Type B pancreatic cell (in vitro differentiated cells): Measurements from ENCODE around the gene F5. TPM values are rescaled to one million over a fixed set of nuclear protein-coding genes. Genes with fewer than 3 reads are reported as not detected.

Experiments
- DNase-seq: peaks from one replicate; pipeline ENCODE4 v3.0.0; 2021; ENCODE audit warnings: mixed read lengths; ENCODE audit not compliant: unreplicated experiment; ENCODE audit errors: extremely low spot score
- H3K27ac Mint-ChIP-seq: 2 replicates; pipeline ENCODE4 v1.8.0; 2021; ENCODE audit warnings: mild to moderate bottlenecking, mixed read lengths
- H3K27me3 Mint-ChIP-seq: 2 replicates; pipeline ENCODE4 v1.8.0; 2021; ENCODE audit warnings: mixed read lengths
- H3K36me3 Mint-ChIP-seq: 2 replicates; pipeline ENCODE4 v1.8.0; 2021; ENCODE audit warnings: mixed read lengths
- H3K4me1 Mint-ChIP-seq: one replicate; pipeline ENCODE4 v1.8.0; 2021; ENCODE audit warnings: mixed read lengths; ENCODE audit not compliant: unreplicated experiment
- H3K4me3 Mint-ChIP-seq: 2 replicates; pipeline ENCODE4 v1.8.0; 2021; ENCODE audit warnings: mild to moderate bottlenecking, mixed read lengths
- H3K9me3 Mint-ChIP-seq: 2 replicates; pipeline ENCODE4 v1.8.0; 2021; ENCODE audit warnings: mixed read lengths
- total RNA-seq: library from RNA; stranded (reverse); gene quantifications from 2 replicates; pipeline ENCODE4 v1.2.1, GENCODE V29; 2021; ENCODE audit warnings: low replicate concordance
- TF ChIP-seq, protein P1 (sequence below): fragments of 200-600 bp; sonication (generic); conservative IDR thresholded peaks from 2 replicates; pipeline ENCODE4 v1.5.0; 2021; ENCODE audit warnings: antibody characterized with exemption, mild to moderate bottlenecking

The F5 gene
- total RNA-seq, 1 donor from 2014 or later, result 5.5 TPM

GRCh38 chr1:169523904-169524303, 62.4 kb downstream of the F5 start:
- Mint-ChIP-seq H3K4me1 (peaks cover 10% of the 10 kb centered on the region), H3K27ac (no peak overlapping the region), H3K9me3 (no peaks in the 10 kb centered on the region), H3K4me3 (no peak overlapping the region), H3K36me3 (no peaks in the 10 kb centered on the region), H3K27me3 (no peaks in the 10 kb centered on the region)
- TF ChIP-seq, protein P1, sequence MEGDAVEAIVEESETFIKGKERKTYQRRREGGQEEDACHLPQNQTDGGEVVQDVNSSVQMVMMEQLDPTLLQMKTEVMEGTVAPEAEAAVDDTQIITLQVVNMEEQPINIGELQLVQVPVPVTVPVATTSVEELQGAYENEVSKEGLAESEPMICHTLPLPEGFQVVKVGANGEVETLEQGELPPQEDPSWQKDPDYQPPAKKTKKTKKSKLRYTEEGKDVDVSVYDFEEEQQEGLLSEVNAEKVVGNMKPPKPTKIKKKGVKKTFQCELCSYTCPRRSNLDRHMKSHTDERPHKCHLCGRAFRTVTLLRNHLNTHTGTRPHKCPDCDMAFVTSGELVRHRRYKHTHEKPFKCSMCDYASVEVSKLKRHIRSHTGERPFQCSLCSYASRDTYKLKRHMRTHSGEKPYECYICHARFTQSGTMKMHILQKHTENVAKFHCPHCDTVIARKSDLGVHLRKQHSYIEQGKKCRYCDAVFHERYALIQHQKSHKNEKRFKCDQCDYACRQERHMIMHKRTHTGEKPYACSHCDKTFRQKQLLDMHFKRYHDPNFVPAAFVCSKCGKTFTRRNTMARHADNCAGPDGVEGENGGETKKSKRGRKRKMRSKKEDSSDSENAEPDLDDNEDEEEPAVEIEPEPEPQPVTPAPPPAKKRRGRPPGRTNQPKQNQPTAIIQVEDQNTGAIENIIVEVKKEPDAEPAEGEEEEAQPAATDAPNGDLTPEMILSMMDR, result no peak
- DNase-seq, result no peak

DNA sequence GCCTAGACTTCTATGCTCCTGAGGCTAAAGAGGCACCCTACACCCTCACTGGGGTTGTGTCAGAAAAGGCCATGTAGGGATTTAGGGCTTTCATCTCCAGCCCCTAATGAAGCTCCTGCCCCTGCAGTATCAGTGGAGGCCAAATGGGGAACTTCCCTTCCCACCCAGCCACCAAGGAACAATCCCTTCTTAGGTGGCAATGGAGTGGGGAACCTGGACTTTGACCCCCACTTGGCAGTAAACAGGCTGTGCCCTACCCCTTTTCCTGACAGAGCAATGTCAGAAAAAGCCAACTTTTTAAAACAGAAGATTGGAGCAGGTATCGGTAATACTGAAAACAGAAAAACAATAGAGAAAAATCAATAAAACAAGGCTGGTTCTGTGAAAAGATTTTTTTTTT, 65.1 kb downstream of the F5 start:
- no peak for DNase-seq
- TF ChIP-seq, protein P1, result no peak
- peaks cover 3% of the 10 kb centered on the region for H3K4me1 Mint-ChIP-seq
- peaks cover 4% of the 10 kb centered on the region for H3K9me3 Mint-ChIP-seq
- no peak overlapping the region for H3K4me3 Mint-ChIP-seq
- H3K27ac Mint-ChIP-seq, result no peak overlapping the region
- H3K36me3 Mint-ChIP-seq, result peaks cover 3% of the 10 kb centered on the region
- H3K27me3 Mint-ChIP-seq, result no peaks in the 10 kb centered on the region

DNA sequence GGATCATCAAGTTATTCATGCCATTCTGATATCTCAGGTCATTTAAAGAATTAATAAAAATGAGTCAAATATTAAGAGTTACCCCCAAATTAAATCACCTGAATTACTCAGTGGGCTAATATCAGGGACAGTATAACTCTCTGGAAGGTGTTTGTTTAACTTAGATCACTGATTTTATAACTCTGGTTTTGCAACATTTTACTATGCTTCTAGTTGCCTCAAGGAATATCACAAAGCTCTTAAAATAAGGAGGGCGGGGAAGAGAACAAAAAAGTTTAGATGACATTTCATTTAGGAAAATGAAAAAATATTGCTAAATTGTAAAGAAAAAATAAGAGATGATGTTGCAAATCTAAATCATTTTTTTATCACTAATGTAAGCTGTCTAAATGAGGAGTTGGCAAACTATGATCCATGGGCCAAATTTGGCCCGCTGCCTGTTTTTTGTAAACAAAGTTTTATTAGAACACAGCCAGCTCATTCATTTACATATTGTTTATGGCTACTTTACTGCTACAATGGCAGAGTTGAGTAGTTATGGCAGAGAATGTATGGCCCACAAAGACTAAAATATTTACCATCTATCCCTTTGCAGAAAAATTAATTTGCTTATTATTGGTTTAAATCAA, 68.6 kb downstream of the F5 start:
- H3K4me3 Mint-ChIP-seq, result no peak overlapping the region
- peaks cover 3% of the 10 kb centered on the region for H3K36me3 Mint-ChIP-seq
- H3K4me1 Mint-ChIP-seq, result peaks cover 6% of the 10 kb centered on the region

GRCh38 chr1:169515641-169516040, 70.6 kb downstream of the F5 start:
- TF ChIP-seq, protein P1, result no peak

More for the DNA sequence above, 68.6 kb downstream of the F5 start:
- peak overlapping the region; percentile 34 for H3K27ac Mint-ChIP-seq
- no peaks in the 10 kb centered on the region for H3K27me3 Mint-ChIP-seq
- DNase-seq, result no peak
- peaks cover 4% of the 10 kb centered on the region for H3K9me3 Mint-ChIP-seq
- TF ChIP-seq, protein P1, result no peak

GRCh38 chr1:169514566-169515270, 71.6 kb downstream of the F5 start:
- no peak overlapping the region for H3K27ac Mint-ChIP-seq
- peaks cover 4% of the 10 kb centered on the region for H3K9me3 Mint-ChIP-seq
- H3K27me3 Mint-ChIP-seq, result no peaks in the 10 kb centered on the region
- H3K36me3 Mint-ChIP-seq, result peaks cover 3% of the 10 kb centered on the region
- H3K4me3 Mint-ChIP-seq, result no peak overlapping the region
- TF ChIP-seq, protein P1, result no peak
- DNase-seq, result no peak
- peaks cover 11% of the 10 kb centered on the region for H3K4me1 Mint-ChIP-seq

More at GRCh38 chr1:169515641-169516040, 70.6 kb downstream of the F5 start:
- no peak overlapping the region for H3K27ac Mint-ChIP-seq
- H3K4me3 Mint-ChIP-seq, result no peak overlapping the region
- H3K27me3 Mint-ChIP-seq, result no peaks in the 10 kb centered on the region
- DNase-seq, result no peak
- peaks cover 3% of the 10 kb centered on the region for H3K36me3 Mint-ChIP-seq
- H3K9me3 Mint-ChIP-seq, result peaks cover 4% of the 10 kb centered on the region
- peaks cover 6% of the 10 kb centered on the region for H3K4me1 Mint-ChIP-seq
